HepG2 (cell line): ENCODE results near the gene CHRNB2. TPM values are rescaled to one million over a fixed set of nuclear protein-coding genes. Genes with fewer than 3 reads are reported as not detected.

Experiments
- ARID4A ChIP-seq: sonication (generic); formaldehyde crosslinking; IDR thresholded peaks from 2 replicates; pipeline ENCODE4 v1.5.0; 2020; ENCODE audit warnings: mild to moderate bottlenecking, missing genetic modification reagents, borderline replicate concordance
- EP300 ChIP-seq, 3 experiments: sonication (generic) in 1 of 3; formaldehyde crosslinking in 1 of 3; IDR thresholded peaks; 2 replicates each; pipeline versions ENCODE4 v1.5.1 to v1.6.1; 2011 to 2020; ENCODE audit warnings: low read depth in 2 of 3, low read length in 2 of 3, borderline replicate concordance in 1 of 3, improper control_type of control experiment in 1 of 3, mild to moderate bottlenecking in 1 of 3, missing genetic modification reagents in 1 of 3, moderate library complexity in 1 of 3
- HES4 ChIP-seq: sonication (generic); formaldehyde crosslinking; IDR thresholded peaks from 2 replicates; pipeline ENCODE4 v1.9.0; 2021; ENCODE audit warnings: mild to moderate bottlenecking, missing genetic modification reagents, borderline replicate concordance
- MXD4 ChIP-seq: IDR thresholded peaks from 2 replicates; pipeline ENCODE4 v1.6.1; 2016; ENCODE audit warnings: mild to moderate bottlenecking, missing biosample characterization, missing genetic modification reagents
- MYC ChIP-seq: sonication (generic); formaldehyde crosslinking; IDR thresholded peaks from 2 replicates; pipeline ENCODE4 v1.9.0; 2021; ENCODE audit warnings: missing genetic modification reagents, borderline replicate concordance
- RAD51 ChIP-seq: fragments of 450-650 bp; IDR thresholded peaks from 2 replicates; pipeline ENCODE4 v1.6.1; 2016; ENCODE audit warnings: borderline replicate concordance
- SNAI1 ChIP-seq: sonication (generic); formaldehyde crosslinking; IDR thresholded peaks from 2 replicates; pipeline ENCODE4 v1.5.0; 2020; ENCODE audit warnings: mild to moderate bottlenecking, missing genetic modification reagents, borderline replicate concordance
- ZBTB4 ChIP-seq: sonication (generic); formaldehyde crosslinking; IDR thresholded peaks from 2 replicates; pipeline ENCODE4 v1.4.0; 2020; ENCODE audit warnings: missing genetic modification reagents, mild to moderate bottlenecking, borderline replicate concordance
- ZMYM3 ChIP-seq: sonication (generic); formaldehyde crosslinking; IDR thresholded peaks from 2 replicates; pipeline ENCODE4 v1.5.1; 2020; ENCODE audit warnings: mild to moderate bottlenecking, missing genetic modification reagents
- ZNF446 ChIP-seq: sonication (generic); formaldehyde crosslinking; IDR thresholded peaks from 2 replicates; pipeline ENCODE4 v1.5.0; 2020; ENCODE audit warnings: mild to moderate bottlenecking, missing genetic modification reagents
- ZNF510 ChIP-seq: sonication (generic); formaldehyde crosslinking; IDR thresholded peaks from 2 replicates; pipeline ENCODE4 v1.4.0; 2020; ENCODE audit warnings: low read depth, mild to moderate bottlenecking, missing genetic modification reagents
- ZNF543 ChIP-seq: sonication (generic); formaldehyde crosslinking; IDR thresholded peaks from 2 replicates; pipeline ENCODE4 v1.4.0; 2020; ENCODE audit warnings: mild to moderate bottlenecking, missing genetic modification reagents
- ZNF607 ChIP-seq: sonication (generic); formaldehyde crosslinking; IDR thresholded peaks from 2 replicates; pipeline ENCODE4 v1.5.1; 2020; ENCODE audit warnings: missing genetic modification reagents, mild to moderate bottlenecking, borderline replicate concordance
- ZNF724P ChIP-seq: sonication (generic); formaldehyde crosslinking; IDR thresholded peaks from 2 replicates; pipeline ENCODE4 v1.8.0; 2022; ENCODE audit warnings: missing genetic modification reagents, borderline replicate concordance
- polyA plus RNA-seq, 8 experiments: library from polyadenylated mRNA; depleted of rRNA in 3 of 8; stranded (reverse) in 7 of 8; unstranded in 1 of 8; fragments of >200 nt; fragmentation: Illumina TruSeq in 4 of 8; extraction: Trizol in 4 of 8; gene quantifications; 2 replicates each; pipeline versions ENCODE4 v1.2.1 to v1.2.3, GENCODE V29; 2011 to 2016; ENCODE audit warnings: low read depth in 4 of 8, missing spikeins in 1 of 8, mixed read lengths in 1 of 8; ENCODE audit not compliant: insufficient read depth in 1 of 8
- total RNA-seq, 5 experiments: library from RNA; depleted of rRNA; stranded (reverse); fragments of >200 nt; fragmentation: Illumina TruSeq; extraction: Trizol; gene quantifications; 2 replicates each; pipeline ENCODE4 v1.2.3, GENCODE V29; 2016; ENCODE audit warnings: low read depth in 1 of 5
- TF ChIP-seq, protein P1 (sequence below): IDR thresholded peaks from 2 replicates; pipeline ENCODE4 v1.6.1; 2016
- TF ChIP-seq, protein P2 (sequence below): sonication (generic); IDR thresholded peaks from 2 replicates; pipeline ENCODE4 v1.6.1; 2016; ENCODE audit warnings: low read depth, borderline replicate concordance

CHRNB2 gene
- total and polyA plus RNA-seq, 2 of the 13 experiments (the other 11 are each of a cell fraction or from before 2014, with no cell fraction given) = 0.03 to 0.07 TPM

DNA sequence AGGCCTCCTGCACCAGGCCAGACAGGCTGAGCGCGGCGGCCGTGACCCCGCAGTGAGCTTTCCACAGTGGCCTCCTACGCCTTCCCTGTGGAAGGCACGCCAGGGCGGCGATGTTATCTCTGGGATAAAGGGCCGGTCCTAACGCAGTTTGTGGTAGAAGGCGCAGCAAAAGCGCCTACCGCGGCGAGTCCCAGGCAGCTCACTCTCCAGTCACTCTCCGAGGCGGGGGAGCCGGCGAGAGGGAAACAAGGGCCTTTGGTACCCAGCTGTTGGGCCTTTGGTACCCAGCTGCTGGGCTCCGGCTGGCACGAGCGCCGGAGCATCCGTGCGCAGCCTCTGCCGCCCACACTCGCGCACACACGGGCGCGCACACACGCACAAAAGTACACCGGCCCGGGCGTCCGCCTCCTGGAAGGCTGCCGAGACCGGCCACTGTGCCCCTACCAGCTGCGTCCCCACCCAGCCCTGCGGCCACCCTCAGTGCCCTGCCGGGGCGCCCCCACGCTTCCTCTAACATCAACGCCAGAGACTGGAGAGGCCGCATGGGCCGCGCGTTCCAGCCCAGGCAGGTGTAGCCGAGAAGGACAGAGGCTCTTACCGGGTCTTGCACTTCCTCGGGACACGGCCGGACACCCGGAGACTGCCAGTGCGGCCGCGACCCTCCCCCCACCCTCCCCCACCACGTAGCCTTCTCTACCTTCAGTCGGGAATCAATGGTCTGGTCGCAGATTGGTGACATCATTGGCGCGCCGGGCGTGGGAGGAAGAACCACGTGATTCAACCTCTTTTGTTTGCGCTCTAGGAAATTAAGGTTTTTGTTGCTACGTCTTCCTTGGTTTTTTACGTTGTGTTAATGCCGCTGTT, 59.9 kb downstream of the CHRNB2 start (continued):
- TF ChIP-seq ZBTB4 (CRISPR knock-in tag) (0 out of 2 replicates have a peak, but pooled peaks have one; percentile 71), ZNF543 (CRISPR knock-in tag) (peak; percentile 90), ZNF510 (CRISPR knock-in tag) (0 out of 2 replicates have a peak, but pooled peaks have one; percentile 50), RAD51 (peak; percentile 83), EP300 (IDR thresholded peaks at IDR 0.05; ENCODE audit: low read depth in 2 of 2, low read length in 2 of 2) (0 out of 4 replicates have a peak, but pooled peaks of 1 of the 2 experiments have one; percentile 25), EP300 (CRISPR knock-in tag; IDR thresholded peaks at IDR 0.05; ENCODE audit: borderline replicate concordance) (0 out of 2 replicates have a peak, but pooled peaks have one; percentile 9), MXD4 (peak; percentile 38; the same call in 1 of the 2 replicates), ZNF724P (CRISPR knock-in tag) (no peak), ZNF607 (no peak), HES4 (CRISPR knock-in tag) (peak; percentile 68; the same call in 1 of the 2 replicates), ZNF446 (CRISPR knock-in tag) (no peak; the same call in 1 of the 2 replicates), ARID4A (CRISPR knock-in tag) (peak; percentile 81), ZMYM3 (CRISPR knock-in tag) (0 out of 2 replicates have a peak, but pooled peaks have one; percentile 4), MYC (CRISPR knock-in tag) (peak; percentile 89), SNAI1 (CRISPR knock-in tag) (0 out of 2 replicates have a peak, but pooled peaks have one; percentile 52)
- TF ChIP-seq, protein P1, sequence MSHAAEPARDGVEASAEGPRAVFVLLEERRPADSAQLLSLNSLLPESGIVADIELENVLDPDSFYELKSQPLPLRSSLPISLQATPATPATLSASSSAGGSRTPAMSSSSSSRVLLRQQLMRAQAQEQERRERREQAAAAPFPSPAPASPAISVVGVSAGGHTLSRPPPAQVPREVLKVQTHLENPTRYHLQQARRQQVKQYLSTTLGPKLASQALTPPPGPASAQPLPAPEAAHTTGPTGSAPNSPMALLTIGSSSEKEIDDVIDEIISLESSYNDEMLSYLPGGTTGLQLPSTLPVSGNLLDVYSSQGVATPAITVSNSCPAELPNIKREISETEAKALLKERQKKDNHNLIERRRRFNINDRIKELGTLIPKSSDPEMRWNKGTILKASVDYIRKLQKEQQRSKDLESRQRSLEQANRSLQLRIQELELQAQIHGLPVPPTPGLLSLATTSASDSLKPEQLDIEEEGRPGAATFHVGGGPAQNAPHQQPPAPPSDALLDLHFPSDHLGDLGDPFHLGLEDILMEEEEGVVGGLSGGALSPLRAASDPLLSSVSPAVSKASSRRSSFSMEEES (CRISPR knock-in tag) = peak; percentile 82
- TF ChIP-seq, protein P2, sequence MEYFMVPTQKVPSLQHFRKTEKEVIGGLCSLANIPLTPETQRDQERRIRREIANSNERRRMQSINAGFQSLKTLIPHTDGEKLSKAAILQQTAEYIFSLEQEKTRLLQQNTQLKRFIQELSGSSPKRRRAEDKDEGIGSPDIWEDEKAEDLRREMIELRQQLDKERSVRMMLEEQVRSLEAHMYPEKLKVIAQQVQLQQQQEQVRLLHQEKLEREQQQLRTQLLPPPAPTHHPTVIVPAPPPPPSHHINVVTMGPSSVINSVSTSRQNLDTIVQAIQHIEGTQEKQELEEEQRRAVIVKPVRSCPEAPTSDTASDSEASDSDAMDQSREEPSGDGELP = peak; percentile 20; the same call in 1 of the 2 replicates
